ENCODE measurements around the gene ADARB1.

ADARB1 gene

GRCh38 chr21:45090966-45091365 is 16.6 kb downstream of the ADARB1 start:
- no peak overlapping the region for H3K4me3 ChIP-seq (ENCODE audit: low read depth, low read length)

- H3K4me3 ChIP-seq (ENCODE audit: low read depth, low read length): no peak overlapping the region
Observed at GRCh38 chr21:45091550-45092322, 17.4 kb downstream of the ADARB1 start.

- H3K4me3 ChIP-seq (ENCODE audit: low read depth, low read length): no peak overlapping the region
Observed at GRCh38 chr21:45093035-45093532, 18.7 kb downstream of the ADARB1 start.

GRCh38 chr21:45094412-45094811 is 20.0 kb downstream of the ADARB1 start:
- no peak overlapping the region for H3K4me3 ChIP-seq (ENCODE audit: low read depth, low read length)

- H3K4me3 ChIP-seq (ENCODE audit: low read depth, low read length): no peak overlapping the region
Observed at GRCh38 chr21:45095505-45095904, 21.1 kb downstream of the ADARB1 start.

- no peak overlapping the region for H3K4me3 ChIP-seq (ENCODE audit: low read depth, low read length)
Observed at GRCh38 chr21:45096217-45096616, 21.8 kb downstream of the ADARB1 start.

- no peak overlapping the region for H3K4me3 ChIP-seq (ENCODE audit: low read depth, low read length)
Observed at GRCh38 chr21:45097827-45098387, 23.5 kb downstream of the ADARB1 start.

- H3K4me3 ChIP-seq (ENCODE audit: low read depth, low read length): no peak overlapping the region
Observed at GRCh38 chr21:45098867-45099266, 24.5 kb downstream of the ADARB1 start.

- H3K4me3 ChIP-seq (ENCODE audit: low read depth, low read length): no peak overlapping the region
Observed at GRCh38 chr21:45099571-45099970, 25.2 kb downstream of the ADARB1 start.

- H3K4me3 ChIP-seq (ENCODE audit: low read depth, low read length): no peak overlapping the region
Observed at GRCh38 chr21:45100866-45101265, 26.5 kb downstream of the ADARB1 start.

- H3K4me3 ChIP-seq (ENCODE audit: low read depth, low read length): no peak overlapping the region
Observed at GRCh38 chr21:45102391-45102932, 28.1 kb downstream of the ADARB1 start.

GRCh38 chr21:45103971-45104520 is 29.7 kb downstream of the ADARB1 start:
- H3K4me3 ChIP-seq (ENCODE audit: low read depth, low read length): no peak overlapping the region

GRCh38 chr21:45104560-45104959 is 30.2 kb downstream of the ADARB1 start:
- no peak overlapping the region for H3K4me3 ChIP-seq (ENCODE audit: low read depth, low read length)

GRCh38 chr21:45105906-45106485 is 31.6 kb downstream of the ADARB1 start:
- H3K4me3 ChIP-seq (ENCODE audit: low read depth, low read length): no peak overlapping the region

- no peak overlapping the region for H3K4me3 ChIP-seq (ENCODE audit: low read depth, low read length)
Observed at GRCh38 chr21:45108034-45108790, 33.8 kb downstream of the ADARB1 start.

GRCh38 chr21:45108808-45109781 is 34.7 kb downstream of the ADARB1 start:
- no peak overlapping the region for H3K4me3 ChIP-seq (ENCODE audit: low read depth, low read length)

GRCh38 chr21:45109831-45110492 is 35.6 kb downstream of the ADARB1 start:
- no peak overlapping the region for H3K4me3 ChIP-seq (ENCODE audit: low read depth, low read length)

- no peak overlapping the region for H3K4me3 ChIP-seq (ENCODE audit: low read depth, low read length)
Observed at GRCh38 chr21:45110873-45111624, 36.7 kb downstream of the ADARB1 start.
